SK-N-SH (cell line): ENCODE data around the gene PES1. TPM values are rescaled to one million over a fixed set of nuclear protein-coding genes. Genes with fewer than 3 reads are reported as not detected.

Experiments
- CTCF ChIA-PET: fragments of 300-600, 350-600 bp; formaldehyde crosslinking; extraction: SDS; loops from one replicate; lab custom pipeline; 2021; lab: Yijun Ruan, JAX
- POLR2A ChIA-PET: fragments of 350-600 bp; sonication (Branson Sonifier 250); formaldehyde crosslinking; extraction: SDS; loops from one replicate; lab custom pipeline; 2020; ENCODE audit warnings: antibody characterized with exemption, inconsistent platforms; lab: Yijun Ruan, JAX
- DNase-seq: peaks from one replicate; pipeline ENCODE4 v3.0.0; 2012
- H2AFZ ChIP-seq: fragments of 200-600 bp; sonication (generic); 2 replicates; pipeline ENCODE4 v1.8.1; 2016; ENCODE audit warnings: antibody characterized with exemption, mild to moderate bottlenecking, low read depth
- H3F3A ChIP-seq: fragments of 200-600 bp; sonication (generic); replicated peaks from 2 replicates; pipeline ENCODE3; 2016; ENCODE audit warnings: antibody characterized with exemption, mild to moderate bottlenecking; ENCODE audit not compliant: insufficient read depth
- H3K27ac ChIP-seq, 2 experiments: fragments of 200-500 bp in 1 of 2; fragments of 200-600 bp in 1 of 2; sonication (Bioruptor generic) in 1 of 2; sonication (generic), shearing (Covaris generic) in 1 of 2; 2 replicates each; pipeline versions ENCODE4 v1.5.1 to v1.6.1; 2014 to 2016; ENCODE audit warnings: low read depth in 2 of 2, inconsistent platforms in 1 of 2, low read length in 1 of 2, mild to moderate bottlenecking in 1 of 2, mixed read lengths in 1 of 2
- H3K27me3 ChIP-seq: fragments of 200-600 bp; sonication (generic), shearing (Covaris generic); 2 replicates; pipeline ENCODE4 v1.6.1; 2016; ENCODE audit warnings: mixed run types; ENCODE audit not compliant: insufficient read depth
- H3K36me3 ChIP-seq, 2 experiments: fragments of 200-500 bp in 1 of 2; fragments of 200-600 bp in 1 of 2; sonication (Bioruptor generic) in 1 of 2; sonication (generic) in 1 of 2; replicated peaks in 1 of 2; 2 replicates each; pipeline versions ENCODE3 to v1.5.1; 2014 to 2016; ENCODE audit warnings: low read length in 1 of 2, mild to moderate bottlenecking in 1 of 2; ENCODE audit not compliant: insufficient read depth in 2 of 2, control insufficient read depth in 1 of 2
- H3K4me1 ChIP-seq, 2 experiments: fragments of 200-500 bp in 1 of 2; fragments of 200-600 bp in 1 of 2; sonication (Bioruptor generic) in 1 of 2; sonication (generic), shearing (Covaris generic) in 1 of 2; 2 replicates each; pipeline versions ENCODE4 v1.5.1 to v1.6.1; 2014 to 2016; ENCODE audit warnings: low read depth in 1 of 2, low read length in 1 of 2, mixed run types in 1 of 2; ENCODE audit not compliant: insufficient read depth in 2 of 2, control insufficient read depth in 1 of 2
- H3K4me2 ChIP-seq: fragments of 200-600 bp; sonication (generic), shearing (Covaris generic); 2 replicates; pipeline ENCODE4 v1.6.1; 2017; ENCODE audit warnings: mixed run types
- H3K4me3 ChIP-seq, 2 experiments: fragments of 200-500 bp in 1 of 2; fragments of 200-600 bp in 1 of 2; sonication (Bioruptor generic) in 1 of 2; sonication (generic), shearing (Covaris generic) in 1 of 2; 2 replicates each; pipeline versions ENCODE4 v1.5.1 to v1.8.1; 2014 to 2016; ENCODE audit warnings: low read depth in 2 of 2, inconsistent platforms in 1 of 2, low read length in 1 of 2, mild to moderate bottlenecking in 1 of 2, mixed read lengths in 1 of 2, moderate library complexity in 1 of 2
- H3K79me2 ChIP-seq: fragments of 200-600 bp; sonication (generic); 2 replicates; pipeline ENCODE4 v1.8.1; 2017; ENCODE audit warnings: mild to moderate bottlenecking; ENCODE audit not compliant: insufficient read depth
- H3K9ac ChIP-seq: fragments of 200-600 bp; sonication (generic); 2 replicates; pipeline ENCODE4 v1.6.1; 2017; ENCODE audit warnings: mixed run types
- H3K9me2 ChIP-seq: fragments of 200-600 bp; sonication (generic); 2 replicates; pipeline ENCODE4 v1.6.1; 2017; ENCODE audit warnings: mixed run types
- H3K9me3 ChIP-seq: fragments of 200-600 bp; sonication (generic); 2 replicates; pipeline ENCODE4 v1.6.1; 2017; ENCODE audit warnings: mixed run types, mild to moderate bottlenecking, moderate library complexity
- H4K20me1 ChIP-seq: fragments of 200-600 bp; sonication (generic); 2 replicates; pipeline ENCODE4 v1.6.1; 2017; ENCODE audit warnings: mild to moderate bottlenecking, mixed run types; ENCODE audit not compliant: insufficient read depth
- ELF1 ChIP-seq: IDR thresholded peaks from 2 replicates; pipeline ENCODE4 v1.4.0; 2012
- EZH2phosphoT487 ChIP-seq: fragments of 200-600 bp; sonication (generic); IDR thresholded peaks from 2 replicates; pipeline ENCODE4 v1.6.1; 2017; ENCODE audit warnings: low read depth, mixed run types, mild to moderate bottlenecking, antibody characterized with exemption, moderate library complexity, borderline replicate concordance
- FOSL2 ChIP-seq: IDR thresholded peaks from 2 replicates; pipeline ENCODE4 v1.4.0; 2012; ENCODE audit warnings: low read depth, mild to moderate bottlenecking, moderate library complexity, borderline replicate concordance
- FOXJ3 ChIP-seq: sonication (generic); formaldehyde crosslinking; IDR thresholded peaks from 2 replicates; pipeline ENCODE4 v1.5.1; 2020; ENCODE audit warnings: mild to moderate bottlenecking, missing genetic modification reagents
- FOXM1 ChIP-seq: IDR thresholded peaks from 2 replicates; pipeline ENCODE4 v1.4.0; 2012; ENCODE audit warnings: low read depth, mild to moderate bottlenecking
- GATA2 ChIP-seq: sonication (generic); formaldehyde crosslinking; IDR thresholded peaks from 2 replicates; pipeline ENCODE4 v1.5.0; 2020; ENCODE audit warnings: mild to moderate bottlenecking, missing genetic modification reagents
- JUND ChIP-seq: IDR thresholded peaks from 2 replicates; pipeline ENCODE4 v1.4.0; 2012
- MAX ChIP-seq: IDR thresholded peaks from 2 replicates; pipeline ENCODE4 v1.4.0; 2012; ENCODE audit warnings: low read depth
- MEF2A ChIP-seq: IDR thresholded peaks from 2 replicates; pipeline ENCODE4 v1.4.0; 2012; ENCODE audit warnings: low read depth, borderline replicate concordance
- NFIC ChIP-seq: IDR thresholded peaks from 2 replicates; pipeline ENCODE4 v1.4.0; 2012; ENCODE audit warnings: borderline replicate concordance
- NRF1 ChIP-seq: IDR thresholded peaks from 2 replicates; pipeline ENCODE4 v1.6.1; 2012; ENCODE audit warnings: low read depth, mild to moderate bottlenecking, low read length
- RAD21 ChIP-seq: IDR thresholded peaks from 2 replicates; pipeline ENCODE4 v1.6.1; 2012; ENCODE audit warnings: mild to moderate bottlenecking, low read length
- REST ChIP-seq: IDR thresholded peaks from 2 replicates; pipeline ENCODE4 v1.6.1; 2012; ENCODE audit warnings: mild to moderate bottlenecking, low read depth, low read length, moderate library complexity
- RFX5 ChIP-seq: IDR thresholded peaks from 2 replicates; pipeline ENCODE4 v1.6.1; 2012; ENCODE audit warnings: mild to moderate bottlenecking, improper control_type of control experiment, low read length
- SMC3 ChIP-seq: IDR thresholded peaks from 2 replicates; pipeline ENCODE4 v1.6.1; 2012; ENCODE audit warnings: low read depth, low read length, improper control_type of control experiment
- TAF1 ChIP-seq: IDR thresholded peaks from 2 replicates; pipeline ENCODE4 v1.6.1; 2012; ENCODE audit warnings: low read depth, mild to moderate bottlenecking, low read length, moderate library complexity, borderline replicate concordance
- TCF12 ChIP-seq: IDR thresholded peaks from 2 replicates; pipeline ENCODE4 v1.4.0; 2012
- WGBS: methylation state at CpG from one replicate; pipeline ENCODE4 v1.1.6; 2017; ENCODE audit warnings: low lambda C conversion rate; 5-methylcytosine and 5-hydroxymethylcytosine counted together
- polyA plus RNA-seq, 3 experiments: library from polyadenylated mRNA; depleted of rRNA; stranded (reverse); fragments of >200 nt; gene quantifications; 2 replicates each; pipeline ENCODE4 v1.2.3, GENCODE V29; 2012
- TF ChIP-seq, protein P1 (sequence below): IDR thresholded peaks from 2 replicates; pipeline ENCODE4 v1.4.0; 2012; ENCODE audit warnings: low read depth, borderline replicate concordance
- TF ChIP-seq, protein P2 (sequence below): IDR thresholded peaks from 2 replicates; pipeline ENCODE4; 2012
- TF ChIP-seq, protein P3 (sequence below): fragments of 200-600 bp; sonication (generic); IDR thresholded peaks from 2 replicates; pipeline ENCODE4 v1.6.1; 2017; ENCODE audit warnings: antibody characterized with exemption, mild to moderate bottlenecking, moderate library complexity

Gene PES1
- polyA plus RNA-seq, 1 of the 3 experiments (the other 2 are of a cell fraction): 109 TPM

GRCh38 chr22:30635273-30636225 lies 43.8 kb upstream of the PES1 start, which contains the start of gene SLC35E4 (continued):
- TF ChIP-seq TAF1 (peak; percentile 68), GATA2 (CRISPR knock-in tag) (no peak), EZH2phosphoT487 (no peak)

- Histone ChIP-seq H3K36me3 (peaks cover 0 to 3% of the 10 kb centered on the region in 2 experiments), H2AFZ (peak overlapping the region; percentile 97), H4K20me1 (no peaks in the 10 kb centered on the region), H3K9ac (peak overlapping the region; percentile 61), H3F3A (peaks cover 9% of the 10 kb centered on the region), H3K27ac (peak overlapping the region; percentile 92 to 93), H3K9me2 (no peaks in the 10 kb centered on the region), H3K27me3 (no peaks in the 10 kb centered on the region), H3K4me2 (peak overlapping the region; percentile 96), H3K4me1 (peaks cover 18 to 27% of the 10 kb centered on the region in 2 experiments; a peak in 3 of 4 replicates), H3K79me2 (peaks cover 39% of the 10 kb centered on the region), H3K4me3 (peak overlapping the region; percentile 65 to 78), H3K9me3 (no peaks in the 10 kb centered on the region)
- WGBS: 0% methylated on average over 11 of the region's 29 CpGs
- peak; percentile 90 for DNase-seq
- CTCF ChIA-PET: interaction anchor here (0.5 to 6.3 kb wide), 66 partner anchors 9 to 578 kb away, joined by 3 to 162 read pairs (median 4); partner anchors contain the start of genes DUSP18, LIMK2, OSBP2 and TCN2
- POLR2A ChIA-PET: interaction anchor here (0.9 to 2.6 kb wide), 7 partner anchors 28 to 287 kb away, joined by 3 to 15 read pairs (median 6); partner anchors contain the start of genes OSBP2, PES1 and TCN2
- TF ChIP-seq SMC3: peak; percentile 98
- TF ChIP-seq ELF1: 0 out of 2 replicates have a peak, but pooled peaks have one; percentile 26
- TF ChIP-seq MEF2A: no peak
- TF ChIP-seq NFIC: no peak
- peak; percentile 51; the same call in 1 of the 2 replicates for TF ChIP-seq JUND
- TF ChIP-seq, protein P1, sequence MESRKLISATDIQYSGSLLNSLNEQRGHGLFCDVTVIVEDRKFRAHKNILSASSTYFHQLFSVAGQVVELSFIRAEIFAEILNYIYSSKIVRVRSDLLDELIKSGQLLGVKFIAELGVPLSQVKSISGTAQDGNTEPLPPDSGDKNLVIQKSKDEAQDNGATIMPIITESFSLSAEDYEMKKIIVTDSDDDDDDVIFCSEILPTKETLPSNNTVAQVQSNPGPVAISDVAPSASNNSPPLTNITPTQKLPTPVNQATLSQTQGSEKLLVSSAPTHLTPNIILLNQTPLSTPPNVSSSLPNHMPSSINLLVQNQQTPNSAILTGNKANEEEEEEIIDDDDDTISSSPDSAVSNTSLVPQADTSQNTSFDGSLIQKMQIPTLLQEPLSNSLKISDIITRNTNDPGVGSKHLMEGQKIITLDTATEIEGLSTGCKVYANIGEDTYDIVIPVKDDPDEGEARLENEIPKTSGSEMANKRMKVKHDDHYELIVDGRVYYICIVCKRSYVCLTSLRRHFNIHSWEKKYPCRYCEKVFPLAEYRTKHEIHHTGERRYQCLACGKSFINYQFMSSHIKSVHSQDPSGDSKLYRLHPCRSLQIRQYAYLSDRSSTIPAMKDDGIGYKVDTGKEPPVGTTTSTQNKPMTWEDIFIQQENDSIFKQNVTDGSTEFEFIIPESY: no peak
- TF ChIP-seq, protein P2, sequence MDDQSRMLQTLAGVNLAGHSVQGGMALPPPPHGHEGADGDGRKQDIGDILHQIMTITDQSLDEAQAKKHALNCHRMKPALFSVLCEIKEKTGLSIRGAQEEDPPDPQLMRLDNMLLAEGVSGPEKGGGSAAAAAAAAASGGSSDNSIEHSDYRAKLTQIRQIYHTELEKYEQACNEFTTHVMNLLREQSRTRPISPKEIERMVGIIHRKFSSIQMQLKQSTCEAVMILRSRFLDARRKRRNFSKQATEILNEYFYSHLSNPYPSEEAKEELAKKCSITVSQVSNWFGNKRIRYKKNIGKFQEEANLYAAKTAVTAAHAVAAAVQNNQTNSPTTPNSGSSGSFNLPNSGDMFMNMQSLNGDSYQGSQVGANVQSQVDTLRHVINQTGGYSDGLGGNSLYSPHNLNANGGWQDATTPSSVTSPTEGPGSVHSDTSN: peak; percentile 57
- TF ChIP-seq, protein P3, sequence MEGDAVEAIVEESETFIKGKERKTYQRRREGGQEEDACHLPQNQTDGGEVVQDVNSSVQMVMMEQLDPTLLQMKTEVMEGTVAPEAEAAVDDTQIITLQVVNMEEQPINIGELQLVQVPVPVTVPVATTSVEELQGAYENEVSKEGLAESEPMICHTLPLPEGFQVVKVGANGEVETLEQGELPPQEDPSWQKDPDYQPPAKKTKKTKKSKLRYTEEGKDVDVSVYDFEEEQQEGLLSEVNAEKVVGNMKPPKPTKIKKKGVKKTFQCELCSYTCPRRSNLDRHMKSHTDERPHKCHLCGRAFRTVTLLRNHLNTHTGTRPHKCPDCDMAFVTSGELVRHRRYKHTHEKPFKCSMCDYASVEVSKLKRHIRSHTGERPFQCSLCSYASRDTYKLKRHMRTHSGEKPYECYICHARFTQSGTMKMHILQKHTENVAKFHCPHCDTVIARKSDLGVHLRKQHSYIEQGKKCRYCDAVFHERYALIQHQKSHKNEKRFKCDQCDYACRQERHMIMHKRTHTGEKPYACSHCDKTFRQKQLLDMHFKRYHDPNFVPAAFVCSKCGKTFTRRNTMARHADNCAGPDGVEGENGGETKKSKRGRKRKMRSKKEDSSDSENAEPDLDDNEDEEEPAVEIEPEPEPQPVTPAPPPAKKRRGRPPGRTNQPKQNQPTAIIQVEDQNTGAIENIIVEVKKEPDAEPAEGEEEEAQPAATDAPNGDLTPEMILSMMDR: peak; percentile 93
- TF ChIP-seq MAX: peak; percentile 65
- TF ChIP-seq NRF1: no peak
- TF ChIP-seq FOXM1: no peak
- peak; percentile 44; the same call in 1 of the 2 replicates for TF ChIP-seq FOSL2
- no peak for TF ChIP-seq RFX5
- no peak for TF ChIP-seq TCF12
- TF ChIP-seq RAD21: peak; percentile 91
- TF ChIP-seq REST: no peak
- TF ChIP-seq FOXJ3 (CRISPR knock-in tag): peak; percentile 66; the same call in 1 of the 2 replicates
Measured at GRCh38 chr22:30634471-30635233, 42.9 kb upstream of the PES1 start.
